OCI-LY7 (cell line): Measurements from ENCODE around the gene TRIM37. TPM values are rescaled to one million over a fixed set of nuclear protein-coding genes. Genes with fewer than 3 reads are reported as not detected.
"Not testable (repeated sequence)": the region's sequence is repeated elsewhere in the genome, so short reads cannot be mapped to it uniquely, and the experiment has no call there.

Source experiments
- BruUV-seq: library from RNA; stranded (reverse); fragments of 400-500 nt; replicated peaks from 2 replicates; lab custom pipeline; 2021; lab: Mats Ljungman, UMichigan
- CTCF ChIA-PET: fragments of 300-600 bp; sonication (Branson Sonifier 250); formaldehyde crosslinking; loops from one replicate; lab custom pipeline; 2022; ENCODE audit warnings: antibody characterized with exemption; ENCODE audit not compliant: unreplicated experiment; lab: Charles Lee
- POLR2A ChIA-PET: fragments of 300-600 bp; sonication (Branson Sonifier 250); formaldehyde crosslinking; loops from one replicate; lab custom pipeline; 2022; ENCODE audit warnings: antibody characterized with exemption; lab: Charles Lee
- DNase-seq: peaks from one replicate; pipeline ENCODE4 v3.0.0-alpha.2; 2015; ENCODE audit warnings: low spot score
- H2AFZ ChIP-seq: fragments of 200-600 bp; sonication (generic), shearing (Covaris generic); 2 replicates; pipeline ENCODE4 v1.6.1; 2014; ENCODE audit warnings: mild to moderate bottlenecking, antibody characterized with exemption, low read length, moderate library complexity
- H3K27ac ChIP-seq: fragments of 200-600 bp; sonication (generic); 2 replicates; pipeline ENCODE4 v1.5.1; 2014; ENCODE audit warnings: mixed run types, low read depth, mild to moderate bottlenecking, moderate library complexity, low read length, inconsistent platforms; ENCODE audit not compliant: poor library complexity, severe bottlenecking
- H3K36me3 ChIP-seq: fragments of 200-600 bp; sonication (generic); 2 replicates; pipeline ENCODE4 v1.6.1; 2014; ENCODE audit warnings: mild to moderate bottlenecking, antibody characterized with exemption, low read length, moderate library complexity, mixed read lengths; ENCODE audit not compliant: insufficient read depth
- H3K4me1 ChIP-seq: fragments of 200-600 bp; sonication (generic); 2 replicates; pipeline ENCODE4 v1.5.1; 2014; ENCODE audit warnings: mild to moderate bottlenecking, low read length; ENCODE audit not compliant: insufficient read depth, poor library complexity, severe bottlenecking
- H3K4me2 ChIP-seq: fragments of 200-600 bp; sonication (generic); 2 replicates; pipeline ENCODE4 v1.6.1; 2014; ENCODE audit warnings: mild to moderate bottlenecking, low read length
- H3K4me3 ChIP-seq: fragments of 200-600 bp; sonication (generic); 2 replicates; pipeline ENCODE4 v1.5.1; 2014; ENCODE audit warnings: mild to moderate bottlenecking, low read depth, low read length; ENCODE audit not compliant: poor library complexity, severe bottlenecking
- H3K79me2 ChIP-seq: fragments of 200-600 bp; sonication (generic); 2 replicates; pipeline ENCODE4 v1.6.1; 2016; ENCODE audit warnings: low read depth, mild to moderate bottlenecking, low read length, moderate library complexity, mixed read lengths; ENCODE audit not compliant: insufficient read depth
- H3K9me2 ChIP-seq: fragments of 200-600 bp; sonication (generic); 2 replicates; pipeline ENCODE4 v1.6.1; 2016; ENCODE audit warnings: mild to moderate bottlenecking, low read length, mixed read lengths; ENCODE audit not compliant: insufficient read depth
- H3K9me3 ChIP-seq: fragments of 200-600 bp; sonication (generic); 2 replicates; pipeline ENCODE4 v1.6.1; 2014; ENCODE audit warnings: mild to moderate bottlenecking, mixed run types, low read length, mixed read lengths
- H4K20me1 ChIP-seq: fragments of 200-600 bp; sonication (generic); 2 replicates; pipeline ENCODE4 v1.6.1; 2014; ENCODE audit warnings: mild to moderate bottlenecking, antibody characterized with exemption, low read length, moderate library complexity, mixed read lengths; ENCODE audit not compliant: insufficient read depth
- CTCF ChIP-seq: fragments of 200-600 bp; sonication (generic); conservative IDR thresholded peaks from 2 replicates; pipeline ENCODE4 v1.5.1; 2014; ENCODE audit warnings: mild to moderate bottlenecking, antibody characterized with exemption, low read length, moderate library complexity, mixed read lengths
- EZH2phosphoT487 ChIP-seq: fragments of 200-600 bp; sonication (generic); IDR thresholded peaks from 2 replicates; pipeline ENCODE4 v1.6.1; 2018; ENCODE audit warnings: low read depth, borderline replicate concordance, mild to moderate bottlenecking, mixed run types, antibody characterized with exemption, low read length, moderate library complexity, mixed read lengths
- intact Hi-C: fragments of 100-400 bp; cut with micrococcal nuclease; formaldehyde crosslinking; loops from one replicate; pipeline ENCODE4 v1.10.0; 2022; ENCODE audit not compliant: unreplicated experiment
- total RNA-seq, 2 experiments: library from RNA; depleted of rRNA in 1 of 2; stranded (reverse); fragments of >200 nt in 1 of 2; shearing (Covaris generic) in 1 of 2; gene quantifications; 2 replicates each; pipeline ENCODE4 v1.2.3, GENCODE V29; 2014 to 2022

TRIM37 gene
- total RNA-seq, 2 experiments from 2014 or later, result 27.9 to 35.4 TPM

DNA sequence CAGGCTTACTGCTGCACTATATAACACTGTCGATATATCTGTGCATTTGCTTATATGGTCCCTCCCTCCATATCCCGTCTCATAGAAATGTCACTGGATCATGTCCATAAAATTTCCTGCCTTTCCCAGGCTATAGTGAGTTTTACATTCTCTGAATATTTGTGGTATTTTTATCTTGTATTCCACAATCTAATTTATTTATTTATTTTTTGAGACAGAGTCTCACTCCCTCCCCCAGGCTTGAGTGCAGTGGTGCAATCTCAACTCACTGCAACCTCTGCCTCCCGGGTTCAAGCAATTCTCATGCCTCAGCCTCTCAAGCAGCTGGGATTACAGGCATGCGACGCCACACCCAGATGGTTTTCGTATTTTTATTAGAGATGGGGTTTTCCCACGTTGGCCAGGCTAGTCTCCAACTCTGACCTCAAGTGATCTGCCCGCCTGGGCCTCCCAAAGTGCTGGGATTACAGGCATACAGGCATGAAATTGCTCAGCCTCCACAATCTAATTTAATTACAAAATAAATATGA lies 12.9 kb downstream of the TRIM37 start:
- Histone ChIP-seq H3K9me2 (no peaks in the 10 kb centered on the region), H2AFZ (no peak overlapping the region), H3K79me2 (peaks cover 68% of the 10 kb centered on the region), H3K4me3 (no peak overlapping the region), H3K4me2 (no peak overlapping the region), H3K9me3 (peaks cover 11% of the 10 kb centered on the region; the same call in 1 of the 2 replicates), H3K27ac (no peak overlapping the region), H3K36me3 (peaks cover 58% of the 10 kb centered on the region), H3K4me1 (no peaks in the 10 kb centered on the region), H4K20me1 (no peaks in the 10 kb centered on the region)
- TF ChIP-seq CTCF (no peak), EZH2phosphoT487 (no peak)
- BruUV-seq, result no TSS peak
- ChIA-PET POLR2A (interaction anchor here (1.5 kb wide), 1 partner anchor 13 kb away, joined by 8 read pairs; the partner anchor contains the start of gene TRIM37), CTCF (no interaction called here)
- intact Hi-C loops, result no loop called here
- DNase-seq, result no peak

GRCh38 chr17:59093145-59093701 lies 13.5 kb downstream of the TRIM37 start:
- Histone ChIP-seq H3K4me2 (no peak overlapping the region), H2AFZ (no peak overlapping the region), H4K20me1 (no peaks in the 10 kb centered on the region), H3K36me3 (peaks cover 57% of the 10 kb centered on the region), H3K79me2 (peaks cover 68% of the 10 kb centered on the region), H3K27ac (no peak overlapping the region), H3K9me2 (no peaks in the 10 kb centered on the region), H3K4me1 (no peaks in the 10 kb centered on the region), H3K4me3 (no peak overlapping the region), H3K9me3 (peaks cover 9% of the 10 kb centered on the region; the same call in 1 of the 2 replicates)
- POLR2A ChIA-PET, result no interaction called here
- no peak for TF ChIP-seq CTCF
- TF ChIP-seq EZH2phosphoT487, result no peak
- no TSS peak for BruUV-seq
- DNase-seq, result no peak
- intact Hi-C loops, result no loop called here
- CTCF ChIA-PET, result no interaction called here

DNA sequence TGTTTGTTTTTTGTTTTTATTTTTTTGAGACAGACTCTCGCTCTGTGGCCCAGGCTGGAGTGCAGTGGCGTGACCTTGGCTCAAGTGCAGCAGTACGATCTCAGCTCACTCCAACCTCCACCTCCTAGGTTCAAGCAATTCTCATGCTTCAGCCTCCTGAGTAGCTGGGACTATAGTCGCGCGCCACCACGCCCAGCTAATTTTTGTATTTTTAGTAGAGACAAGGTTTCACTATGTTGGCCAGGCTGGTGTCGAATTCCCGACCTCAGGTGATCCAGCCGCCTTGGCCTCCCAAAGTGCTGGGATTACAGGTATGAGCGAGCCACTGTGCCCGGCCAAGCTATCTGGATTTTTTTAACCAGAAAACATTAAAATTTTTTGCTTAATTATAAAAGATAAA lies 16.1 kb downstream of the TRIM37 start:
- H3K79me2 ChIP-seq, result peaks cover 43% of the 10 kb centered on the region; the same call in 1 of the 2 replicates
- POLR2A ChIA-PET, result interaction anchor here (0.7 kb wide), 1 partner anchor 140 kb away, joined by 3 read pairs; no protein-coding TSS in a partner anchor
- H3K9me3 ChIP-seq, CTCF ChIA-PET, H2AFZ ChIP-seq, DNase-seq, H3K4me1 ChIP-seq, H3K27ac ChIP-seq, H3K4me2 ChIP-seq, H4K20me1 ChIP-seq, H3K9me2 ChIP-seq, H3K4me3 ChIP-seq, BruUV-seq, intact Hi-C loops: not testable (repeated sequence)
- H3K36me3 ChIP-seq, result peaks cover 55% of the 10 kb centered on the region
